Stimulated activated CD8-positive, alpha-beta memory T cell treated with anti-CD3 and anti-CD28 coated beads, Interleukin-15, amount 100 ng/mL, for 1 hour (primary cell): ENCODE measurements around the gene PLEKHF1.

Experiments used
- DNase-seq: peaks from one replicate; pipeline ENCODE4 v3.0.0-alpha.2; 2020; ENCODE audit warnings: low read depth

PLEKHF1 gene

GRCh38 chr19:29634423-29635130 lies 30.7 kb upstream of the PLEKHF1 start:
- DNase-seq, result no peak

- DNase-seq, result no peak
These were observed 29.3 kb upstream of the PLEKHF1 start for GRCh38 chr19:29635963-29636362.

DNA sequence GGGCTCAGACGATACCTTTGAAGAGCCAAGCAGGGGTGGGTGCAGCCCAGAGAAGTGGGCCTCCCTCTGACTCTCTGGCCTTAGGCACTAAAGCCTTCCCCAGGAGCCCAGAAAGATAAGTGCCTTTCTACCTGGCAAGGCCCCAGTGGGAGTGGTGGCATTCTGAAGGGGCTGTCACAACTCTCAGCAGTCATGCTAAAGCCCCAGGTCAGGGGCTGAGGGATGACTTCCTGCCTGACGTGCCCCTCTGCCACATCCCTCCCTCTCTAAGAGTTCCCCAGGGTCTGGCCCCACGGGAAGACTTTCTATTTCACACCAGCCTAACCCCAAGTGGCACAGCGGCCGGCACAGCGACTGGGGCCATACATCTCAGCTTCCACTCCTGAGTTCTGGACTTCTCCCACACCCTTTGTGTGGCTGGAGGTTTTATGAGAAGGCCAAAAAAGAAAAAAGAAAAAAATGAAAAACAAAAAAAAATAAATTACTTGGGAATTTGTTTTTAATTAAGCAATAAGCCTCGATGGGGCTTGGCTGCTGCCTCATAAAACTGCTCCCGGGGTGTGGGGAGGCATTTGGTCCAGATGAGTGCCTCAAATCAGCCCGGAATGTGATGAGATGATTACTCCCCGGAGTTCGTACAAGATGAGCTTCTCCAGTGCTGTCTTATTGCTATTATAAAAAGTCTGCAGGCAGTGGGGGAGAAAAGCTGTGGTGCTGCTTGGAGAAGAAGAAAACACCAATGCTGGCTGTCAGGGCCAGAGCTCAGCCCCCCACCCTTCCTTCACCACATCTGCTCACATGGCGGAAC lies 28.5 kb upstream of the PLEKHF1 start:
- DNase-seq, result no peak

DNA sequence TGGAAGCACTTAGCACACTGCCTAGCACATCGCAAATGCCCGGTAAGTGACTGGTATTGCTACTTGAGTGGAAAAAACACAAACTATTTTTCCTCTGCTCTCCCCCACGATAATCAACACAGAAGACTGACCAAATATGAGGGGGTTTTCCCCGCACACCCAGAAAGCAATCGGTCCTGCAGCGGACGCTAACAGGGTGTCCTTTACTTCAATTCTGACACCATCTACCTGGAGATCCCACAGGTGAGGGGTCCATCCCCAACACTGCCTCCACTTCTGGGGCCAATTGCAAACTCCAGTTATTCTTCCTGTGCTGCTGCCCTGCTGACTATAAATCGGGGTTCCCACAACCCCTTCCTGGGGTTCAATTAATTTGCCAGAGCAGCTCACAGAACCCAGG lies 26.2 kb upstream of the PLEKHF1 start:
- DNase-seq, result no peak

GRCh38 chr19:29640231-29640630 lies 25.0 kb upstream of the PLEKHF1 start:
- no peak for DNase-seq

DNA sequence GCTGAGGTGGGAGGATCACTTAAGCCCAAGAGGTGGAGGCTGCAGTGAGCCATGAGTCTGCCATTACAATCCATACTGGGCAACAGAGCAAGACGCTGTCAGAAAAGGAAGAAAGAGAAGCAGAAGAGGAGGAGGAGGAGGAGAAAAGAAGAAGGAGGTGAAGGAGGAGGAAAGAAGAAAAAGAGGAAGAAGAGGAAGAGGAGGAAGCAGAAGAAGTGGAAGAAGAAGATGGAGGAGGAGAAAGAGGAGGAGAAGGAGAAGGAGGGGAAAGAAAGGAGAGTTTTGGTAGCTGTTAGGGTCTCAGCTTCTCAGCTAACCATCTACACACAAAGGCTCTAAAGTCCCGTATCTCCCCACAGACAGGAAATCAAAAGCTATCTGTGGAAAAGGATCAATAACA lies 23.7 kb upstream of the PLEKHF1 start:
- no peak for DNase-seq

GRCh38 chr19:29643361-29643935 lies 21.8 kb upstream of the PLEKHF1 start:
- DNase-seq, result no peak

GRCh38 chr19:29644210-29644609 lies 21.1 kb upstream of the PLEKHF1 start:
- DNase-seq, result no peak

- DNase-seq, result no peak
These were observed 19.8 kb upstream of the PLEKHF1 start for GRCh38 chr19:29645491-29645867.

DNA sequence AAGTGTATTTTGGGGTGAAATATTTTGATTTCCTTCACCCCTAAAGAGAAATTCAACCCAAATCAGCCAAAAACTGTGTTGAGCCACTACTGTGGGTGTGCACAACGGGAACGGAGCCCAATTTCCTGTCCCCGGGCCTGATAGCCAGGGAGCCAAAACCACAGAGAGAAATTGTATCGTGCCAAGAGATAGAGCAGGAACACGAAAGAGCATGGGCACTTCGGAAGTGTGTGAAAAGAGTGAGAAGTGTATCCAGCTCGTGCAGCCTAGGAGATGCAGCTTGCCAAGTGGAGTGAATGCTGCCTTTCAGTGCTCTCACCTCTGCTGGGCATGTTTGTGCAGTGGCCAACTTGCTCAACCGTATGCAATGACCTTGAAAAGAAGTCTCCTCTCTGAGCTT lies 19.4 kb upstream of the PLEKHF1 start:
- no peak for DNase-seq

DNA sequence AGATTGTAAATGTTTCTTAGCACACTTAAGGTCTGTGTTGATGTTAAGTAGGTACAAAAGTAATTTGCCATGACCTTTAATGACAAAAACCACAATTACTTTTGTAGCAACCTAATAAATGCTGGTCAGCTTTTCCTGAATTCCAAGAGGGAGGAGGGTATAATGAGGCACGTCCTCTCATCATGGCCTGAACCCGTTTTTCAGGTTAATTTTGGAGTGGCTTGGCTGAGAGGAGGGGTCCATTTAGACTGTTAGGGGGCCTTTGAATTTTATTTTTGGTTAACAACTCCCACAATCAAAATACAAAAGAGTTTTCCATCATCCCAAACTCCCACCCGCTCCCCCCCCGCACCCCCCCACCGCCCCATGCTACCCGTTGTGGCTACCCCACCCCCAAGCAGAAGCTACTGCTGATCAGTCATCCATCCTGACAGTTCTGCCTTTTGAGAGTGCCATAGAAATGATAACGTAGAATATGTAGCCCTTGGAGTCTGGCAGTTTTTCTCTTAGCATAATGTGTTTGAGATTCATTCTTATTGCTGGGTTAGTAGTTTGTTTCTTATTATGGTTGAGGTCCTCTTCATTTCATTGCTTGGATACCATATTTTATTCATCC lies 14.4 kb upstream of the PLEKHF1 start:
- no peak for DNase-seq

GRCh38 chr19:29651622-29652394 lies 13.5 kb upstream of the PLEKHF1 start:
- no peak for DNase-seq

- no peak for DNase-seq
These were observed 11.9 kb upstream of the PLEKHF1 start for GRCh38 chr19:29653398-29653797.

- no peak for DNase-seq
These were observed 9.5 kb upstream of the PLEKHF1 start for GRCh38 chr19:29655648-29656335.

DNA sequence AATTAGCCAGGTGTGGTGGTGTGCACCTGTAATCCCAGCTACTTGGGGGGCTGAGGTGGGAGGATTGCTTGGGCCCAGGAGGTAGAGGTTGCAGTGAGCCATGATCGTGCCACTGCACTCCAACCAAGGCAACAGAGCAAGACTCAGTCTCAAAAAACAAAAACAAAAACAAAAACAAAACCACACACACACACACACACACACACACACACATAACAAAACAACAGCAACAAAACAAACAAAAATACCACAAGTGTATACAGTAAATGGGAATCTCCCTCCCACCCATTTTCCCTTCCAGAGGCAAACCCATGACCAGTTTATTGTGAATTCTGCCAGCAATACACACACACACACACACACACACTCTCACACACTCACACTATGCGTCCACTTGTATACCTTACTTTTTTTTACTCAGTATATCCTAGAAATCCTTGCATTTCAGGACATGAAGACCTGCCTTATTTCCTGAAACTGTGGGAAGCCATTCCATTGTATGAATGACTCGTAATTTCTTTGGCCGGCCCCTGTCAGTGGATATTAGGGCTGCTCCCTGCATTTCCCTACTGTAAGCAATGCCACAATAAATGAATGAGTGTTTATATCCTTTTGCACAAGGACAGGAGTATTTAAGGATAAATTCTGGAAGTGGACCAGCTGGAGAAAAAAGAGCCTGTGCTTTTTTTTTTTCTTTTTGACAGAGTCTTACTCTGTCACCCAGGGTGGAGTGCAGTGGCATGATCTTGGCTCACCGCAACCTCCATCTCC lies 6.9 kb upstream of the PLEKHF1 start:
- no peak for DNase-seq

GRCh38 chr19:29660835-29661234 lies 4.4 kb upstream of the PLEKHF1 start:
- no peak for DNase-seq

DNA sequence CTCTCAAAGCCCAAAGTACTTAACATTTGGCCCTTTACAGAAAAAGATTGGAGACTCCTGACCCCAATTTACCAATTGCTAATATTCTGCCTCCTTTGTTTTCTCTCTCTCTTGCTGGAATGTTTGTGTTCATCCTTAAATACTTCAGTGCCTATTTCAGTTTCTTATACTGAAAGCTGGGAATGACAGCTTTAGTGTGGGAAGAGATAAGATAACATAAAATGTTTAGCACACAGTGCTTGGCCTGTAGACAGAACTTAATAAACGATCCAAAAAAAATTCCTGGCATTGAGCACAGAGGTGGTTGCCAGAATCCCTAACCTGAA lies 3.0 kb upstream of the PLEKHF1 start:
- no peak for DNase-seq

- no peak for DNase-seq
These were observed 2.5 kb upstream of the PLEKHF1 start for GRCh38 chr19:29662604-29663404.

GRCh38 chr19:29663861-29664752 lies 1.2 kb upstream of the PLEKHF1 start:
- DNase-seq, result no peak
